HT-29 (cell line): Measurements from ENCODE around the gene SORD. TPM values are rescaled to one million over a fixed set of nuclear protein-coding genes. Genes with fewer than 3 reads are reported as not detected.
"Not testable (repeated sequence)": the region's sequence is repeated elsewhere in the genome, so short reads cannot be mapped to it uniquely, and the experiment has no call there.

Source experiments
- DNase-seq: peaks from one replicate; pipeline ENCODE4 v3.0.0-alpha.2; 2015; ENCODE audit warnings: low spot score
- total RNA-seq: library from RNA; depleted of rRNA; stranded (reverse); fragments of >200 nt; shearing (Covaris generic); gene quantifications from 2 replicates; pipeline ENCODE4 v1.2.3, GENCODE V29; 2014; rRNA removed

Gene SORD
- 207 and 238 TPM in 2 replicates for total RNA-seq

DNA sequence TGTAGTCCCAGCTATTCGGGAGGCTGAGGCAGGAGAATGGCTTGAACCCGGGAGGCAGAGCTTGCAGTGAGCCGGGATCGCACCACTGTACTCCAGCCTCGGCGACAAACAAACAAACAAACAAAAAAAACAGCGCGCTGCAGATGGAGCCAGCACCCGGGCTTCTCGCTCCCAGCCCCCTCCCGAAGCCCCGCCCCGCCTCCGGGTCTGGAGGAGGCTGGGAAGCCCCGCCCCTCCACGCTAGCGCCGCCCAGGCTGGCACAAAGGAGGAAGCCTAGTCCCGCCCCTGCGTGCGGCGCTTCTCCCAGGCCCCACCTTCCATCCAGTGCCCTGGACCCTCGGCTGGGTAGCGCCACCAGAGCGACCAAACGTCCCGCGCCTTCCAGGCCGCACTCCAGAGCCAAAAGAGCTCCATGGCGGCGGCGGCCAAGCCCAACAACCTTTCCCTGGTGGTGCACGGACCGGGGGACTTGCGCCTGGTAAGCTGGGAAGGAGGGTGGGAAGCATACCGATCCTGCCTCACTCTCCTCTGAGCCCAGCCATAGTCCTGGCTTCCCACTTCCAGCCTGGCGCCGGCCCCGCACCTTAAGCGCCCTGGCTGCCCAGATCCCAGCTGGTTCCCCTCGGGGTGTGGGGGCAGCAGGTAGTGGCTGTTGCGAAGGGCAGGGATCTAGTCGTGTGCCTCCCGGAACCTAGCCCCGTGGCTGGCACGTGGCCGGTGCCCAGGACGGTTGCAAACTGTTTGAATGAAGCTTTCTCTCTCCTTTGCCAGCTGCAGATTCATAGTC is at the start of gene SORD:
SORD (plus strand) TSS at position 325 of the 788 bp plus-strand sequence; CDS start at position 414, 89 bp downstream.
- peak; percentile 97 for DNase-seq

DNA sequence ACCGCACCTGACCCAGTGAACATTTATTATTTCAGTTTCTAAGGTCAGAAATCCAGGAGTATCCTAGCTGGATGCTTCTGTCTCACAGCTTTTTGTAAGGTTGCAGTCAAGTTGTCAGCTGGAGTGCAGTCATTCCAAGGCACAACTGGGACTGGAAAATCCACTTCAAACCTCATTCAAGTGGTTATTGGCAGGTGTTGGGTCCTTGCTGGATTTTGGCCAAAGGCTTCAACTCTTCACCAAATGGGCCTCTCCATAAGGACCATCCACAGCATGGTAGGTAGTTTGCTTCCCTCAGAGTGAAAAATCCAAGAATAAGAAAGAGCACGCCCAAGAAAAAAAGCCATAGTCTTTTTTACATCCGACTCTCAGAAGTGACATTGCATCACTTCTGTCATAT is 46.8 kb upstream of the SORD start:
- not testable (repeated sequence) for DNase-seq

DNA sequence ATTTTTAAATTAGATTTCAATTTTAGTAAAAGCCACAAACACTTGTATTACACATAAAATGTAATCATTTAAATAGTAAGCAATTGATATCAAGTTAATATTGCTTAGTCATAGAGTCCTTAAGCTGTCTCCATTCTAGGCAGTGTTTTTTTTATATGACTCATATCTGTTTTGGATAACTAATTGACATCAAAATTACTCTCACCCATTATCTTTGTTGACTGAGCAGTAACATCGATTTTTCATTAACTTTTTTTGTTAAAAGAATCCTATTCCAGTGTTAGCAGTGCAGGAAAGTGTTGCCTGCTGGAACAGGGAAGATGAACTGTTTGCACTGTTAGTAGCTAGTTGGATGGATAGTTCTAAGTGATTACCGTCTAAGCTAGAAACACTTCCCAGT is 45.2 kb upstream of the SORD start:
- DNase-seq: peak; percentile 19

DNA sequence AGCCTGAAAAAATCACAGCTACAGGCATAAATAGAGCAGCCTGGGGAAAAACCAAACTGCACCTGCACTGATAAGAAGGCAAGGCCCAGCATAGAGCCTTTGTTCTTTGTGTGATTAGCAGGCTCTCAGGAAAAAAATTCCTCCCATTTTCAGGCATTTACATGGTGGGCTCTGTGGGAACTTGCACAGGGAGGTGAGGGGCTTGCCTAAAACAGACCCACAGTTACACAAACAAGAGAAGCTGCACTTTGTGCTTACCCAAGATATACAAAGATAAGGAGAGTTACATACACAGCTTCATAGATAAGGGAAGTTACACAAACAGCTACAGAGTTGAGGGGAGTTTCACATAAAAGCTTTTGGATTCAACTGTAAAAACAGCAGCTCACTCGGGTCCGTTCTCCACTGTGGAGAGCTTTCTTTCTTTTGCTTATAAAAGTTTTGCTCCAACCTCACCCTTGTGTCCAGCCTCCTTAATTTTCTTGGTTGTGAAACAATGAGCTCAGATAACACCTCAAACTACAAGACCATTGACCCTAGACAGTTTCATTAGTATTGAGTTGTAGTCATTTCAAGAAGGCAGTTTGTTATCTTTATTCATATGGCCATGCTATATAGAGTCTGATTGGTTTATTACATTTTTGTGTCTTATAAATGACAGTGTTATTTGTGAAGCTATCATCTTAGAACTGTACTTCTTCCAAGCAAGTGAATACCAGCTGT is 43.2 kb upstream of the SORD start:
- DNase-seq: not testable (repeated sequence)

GRCh38 chr15:44984144-44984543 is 38.9 kb upstream of the SORD start:
- DNase-seq: not testable (repeated sequence)

DNA sequence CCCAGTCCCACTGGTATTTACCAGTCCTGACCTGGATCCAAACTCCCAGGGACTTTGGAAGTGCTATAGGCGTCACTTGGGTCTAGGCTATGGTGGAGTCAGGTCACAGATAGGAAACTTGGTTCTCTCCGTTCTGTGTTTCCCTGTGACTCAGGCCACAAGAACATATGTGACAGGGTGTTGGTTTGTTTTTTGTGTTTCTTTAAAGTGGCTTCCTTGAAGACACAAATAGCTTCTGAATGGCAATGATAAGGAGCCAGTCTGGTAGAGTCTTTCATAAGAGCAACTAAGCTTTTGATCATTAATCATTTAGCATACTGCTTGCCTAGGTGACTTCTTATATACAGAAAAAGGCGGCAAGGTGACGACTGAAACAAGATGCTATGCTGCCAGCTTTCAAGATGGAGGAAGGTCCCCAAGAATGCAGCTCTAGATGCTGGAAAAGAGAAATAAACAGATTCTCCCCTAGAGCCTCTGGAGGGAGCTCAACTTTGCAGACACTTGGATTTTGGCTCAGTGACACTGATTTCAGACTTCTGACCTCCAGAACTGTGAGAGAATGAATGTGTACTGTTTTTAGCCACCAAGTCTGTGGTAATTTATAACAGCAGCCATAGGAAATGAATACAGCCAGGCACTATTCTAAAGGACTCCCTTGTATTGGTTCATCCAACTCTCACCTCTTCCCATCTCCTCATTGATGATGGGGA is 36.5 kb upstream of the SORD start:
- not testable (repeated sequence) for DNase-seq

DNA sequence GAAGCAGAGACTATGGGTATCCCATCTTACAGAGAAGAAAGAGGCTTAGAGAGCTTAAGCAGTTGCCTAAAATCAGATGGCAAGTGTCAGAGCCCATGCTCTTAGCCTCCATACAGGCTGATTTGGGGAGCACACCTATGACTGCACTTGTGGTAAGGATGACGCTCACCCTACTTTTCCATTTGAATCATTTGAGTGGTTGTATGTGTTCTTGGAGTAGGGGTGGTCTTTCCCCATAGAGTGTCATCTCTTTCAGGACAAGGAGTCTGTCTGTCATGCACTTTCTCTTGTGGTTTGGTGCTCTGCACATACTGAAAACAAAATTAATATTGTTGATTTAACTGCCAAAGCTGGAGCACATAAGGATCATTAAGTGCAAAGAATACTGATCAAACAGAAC is 35.3 kb upstream of the SORD start:
- DNase-seq: not testable (repeated sequence)

GRCh38 chr15:44988184-44988869 is 34.7 kb upstream of the SORD start:
- DNase-seq: not testable (repeated sequence)

GRCh38 chr15:44988870-44989219 is 34.1 kb upstream of the SORD start:
- DNase-seq: not testable (repeated sequence)

DNA sequence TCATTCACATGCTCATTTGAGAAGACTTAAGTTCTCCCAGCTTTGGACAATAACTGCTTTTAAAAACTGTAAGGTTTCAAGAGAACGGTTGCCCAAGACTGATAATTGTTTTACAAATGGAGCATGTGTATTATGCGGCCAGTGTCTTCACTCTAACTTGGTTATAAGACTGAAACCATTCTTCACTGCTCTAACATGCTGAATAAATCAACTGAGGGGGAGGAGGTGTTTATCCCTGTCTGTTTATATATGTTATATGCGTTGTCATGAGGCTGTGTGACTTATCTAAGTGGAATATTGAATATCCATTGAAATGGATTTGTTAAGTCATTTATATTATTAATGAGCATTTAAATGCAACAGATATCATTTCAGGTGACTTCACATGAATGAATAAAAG is 25.4 kb upstream of the SORD start:
- not testable (repeated sequence) for DNase-seq

GRCh38 chr15:44999105-44999504 is 23.9 kb upstream of the SORD start:
- DNase-seq: no peak

DNA sequence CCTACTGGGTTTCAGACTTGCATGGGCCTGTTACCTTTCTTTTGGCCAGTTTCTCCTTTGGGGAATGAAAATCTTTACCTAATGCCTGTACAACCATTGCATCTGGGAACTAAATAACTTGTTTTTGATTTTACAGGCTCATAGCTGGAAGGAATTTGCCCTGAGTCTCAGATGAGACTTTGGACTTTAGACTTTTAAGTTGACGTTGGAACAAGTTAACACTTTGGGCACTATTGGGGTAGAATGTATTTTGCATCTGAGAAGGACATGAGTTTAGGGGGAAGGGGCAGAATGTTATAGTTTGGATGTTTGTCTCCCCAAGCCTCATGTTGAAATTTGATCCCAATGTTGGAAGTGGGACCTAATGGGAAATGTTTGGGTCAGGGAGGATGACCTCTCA is 21.8 kb upstream of the SORD start:
- not testable (repeated sequence) for DNase-seq

GRCh38 chr15:45003731-45004410 is 19.1 kb upstream of the SORD start:
- DNase-seq: not testable (repeated sequence)

DNA sequence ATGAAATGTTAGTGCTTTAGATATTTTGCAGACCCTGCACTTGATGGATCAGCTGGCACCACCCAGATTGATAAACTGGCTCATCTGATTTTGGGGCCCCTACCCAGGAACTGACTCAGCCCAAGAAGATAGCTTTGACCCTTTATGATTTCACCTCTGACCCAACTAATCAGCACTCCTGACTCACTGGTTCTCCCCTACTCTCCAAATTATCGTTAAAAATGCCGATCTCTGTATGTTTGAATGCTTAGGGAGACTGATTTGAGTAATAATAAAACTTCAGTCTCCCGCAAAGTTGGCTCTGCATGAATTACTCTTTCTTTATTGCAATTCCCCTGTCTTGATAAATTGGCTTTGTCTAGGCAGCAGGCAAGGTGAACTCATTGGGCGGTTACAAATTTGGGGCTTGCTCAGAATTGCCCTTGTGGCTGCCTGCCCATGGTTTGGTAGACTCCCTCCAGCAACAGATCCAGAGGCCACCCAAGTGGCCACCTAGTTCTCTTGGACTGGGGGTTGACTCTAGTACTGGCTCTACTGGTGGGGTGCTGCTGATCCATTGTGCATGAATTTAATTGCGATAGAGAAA is 18.3 kb upstream of the SORD start:
- DNase-seq: not testable (repeated sequence)

- no peak for DNase-seq
Measured at GRCh38 chr15:45009046-45009445, 13.9 kb upstream of the SORD start.

- not testable (repeated sequence) for DNase-seq
Measured at GRCh38 chr15:45015114-45015513, 7.9 kb upstream of the SORD start.

DNA sequence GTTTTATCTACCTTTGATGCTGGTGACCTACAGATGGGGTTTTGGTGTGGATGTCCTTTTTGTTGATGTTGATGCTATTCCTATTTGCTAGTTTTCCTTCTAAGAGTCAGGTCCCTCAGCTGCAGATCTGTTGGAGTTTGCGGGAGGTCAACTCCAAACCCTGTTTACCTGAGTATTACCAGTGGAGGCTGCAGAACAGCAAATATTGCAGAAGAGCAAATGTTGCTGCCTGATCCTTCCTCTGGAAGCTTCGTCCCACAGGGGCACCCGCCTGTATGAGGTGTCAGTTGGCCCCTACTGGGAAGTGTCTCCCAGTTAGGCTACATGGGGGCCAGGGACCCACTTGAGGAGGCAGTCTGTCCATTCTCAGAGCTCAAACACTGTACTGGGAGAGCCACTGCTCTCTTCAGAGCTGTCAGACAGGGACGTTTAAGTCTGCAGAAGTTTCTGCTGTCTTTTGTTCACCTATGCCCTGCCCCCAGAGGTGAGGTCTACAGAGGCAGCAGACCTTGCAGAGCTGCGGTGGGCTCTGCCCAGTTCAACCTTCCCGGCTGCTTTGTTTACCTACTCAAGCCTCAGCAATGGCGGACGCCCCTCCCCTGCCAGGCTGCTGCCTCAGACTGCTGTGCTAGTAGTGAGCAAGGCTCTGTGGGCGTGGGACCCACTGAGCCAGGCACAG is 2.6 kb upstream of the SORD start:
- DNase-seq: not testable (repeated sequence)

- DNase-seq: not testable (repeated sequence)
Measured at GRCh38 chr15:45020901-45021259, 2.1 kb upstream of the SORD start.

DNA sequence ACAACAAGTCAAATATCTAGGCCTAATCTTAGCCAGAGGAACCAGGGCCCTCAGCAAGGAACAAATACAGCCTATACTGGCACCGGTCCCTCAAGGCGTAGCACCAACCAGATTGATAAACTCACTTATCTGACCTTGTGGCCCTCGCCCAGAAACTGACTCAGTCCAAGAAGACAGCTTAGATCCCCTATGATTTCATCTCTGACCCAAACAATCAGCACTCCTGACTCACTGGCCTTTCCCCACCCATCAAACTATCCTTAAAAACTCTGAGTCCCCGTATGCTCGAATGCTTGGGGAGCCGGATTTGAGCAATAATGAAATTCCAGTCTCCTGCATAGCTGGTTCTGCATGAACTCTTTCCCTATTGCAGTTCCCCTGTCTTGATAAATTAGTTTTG is 1.6 kb upstream of the SORD start:
- no peak for DNase-seq

DNA sequence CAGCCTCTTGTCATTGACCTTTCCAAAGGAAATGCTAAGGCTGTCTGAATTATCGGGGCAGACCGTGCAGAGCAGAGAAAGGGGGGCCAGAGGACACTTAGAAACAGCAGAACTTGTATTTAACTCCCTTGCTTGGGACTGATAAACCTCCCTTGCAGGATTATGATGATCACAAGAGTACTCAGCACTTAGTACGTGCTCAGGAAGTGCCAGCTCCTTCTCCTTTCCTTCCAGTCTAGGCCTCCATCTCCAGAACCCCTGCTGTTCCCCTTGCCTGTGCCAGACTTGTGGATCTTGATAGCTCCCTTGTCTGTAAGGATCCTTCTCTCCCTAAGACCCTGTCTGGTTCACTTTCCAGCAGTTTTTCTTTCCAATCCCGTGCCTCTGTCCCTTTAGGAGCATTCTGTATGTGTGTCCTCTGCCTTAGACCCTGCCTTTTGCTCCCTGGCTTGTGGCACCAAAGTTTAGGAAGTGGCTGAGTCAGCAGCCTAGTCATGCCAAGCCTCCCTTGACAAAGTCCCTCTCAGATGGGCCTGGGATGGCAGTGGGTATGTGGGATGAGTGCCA is 747 bp downstream of the SORD start:
- peak; percentile 68 for DNase-seq
